Osteocyte (in vitro differentiated cells): Measurements from ENCODE around the gene FLAD1. TPM values are rescaled to one million over a fixed set of nuclear protein-coding genes. Genes with fewer than 3 reads are reported as not detected.

ENCODE experiments used
- DNase-seq: peaks from one replicate; pipeline ENCODE4 v3.0.0; 2021; ENCODE audit warnings: mixed read lengths; ENCODE audit not compliant: unreplicated experiment; ENCODE audit errors: extremely low spot score
- H3K27ac Mint-ChIP-seq: one replicate; pipeline ENCODE4 v1.8.0; 2021; ENCODE audit warnings: mild to moderate bottlenecking, mixed read lengths; ENCODE audit not compliant: unreplicated experiment
- H3K27me3 Mint-ChIP-seq: one replicate; pipeline ENCODE4 v1.8.0; 2021; ENCODE audit warnings: mixed read lengths; ENCODE audit not compliant: unreplicated experiment
- H3K36me3 Mint-ChIP-seq: one replicate; pipeline ENCODE4 v1.8.0; 2021; ENCODE audit warnings: mixed read lengths; ENCODE audit not compliant: unreplicated experiment
- H3K4me1 Mint-ChIP-seq: one replicate; pipeline ENCODE4 v1.8.0; 2021; ENCODE audit warnings: mixed read lengths; ENCODE audit not compliant: unreplicated experiment
- H3K4me3 Mint-ChIP-seq: one replicate; pipeline ENCODE4 v1.8.0; 2021; ENCODE audit warnings: mild to moderate bottlenecking, moderate library complexity, mixed read lengths; ENCODE audit not compliant: unreplicated experiment
- H3K9me3 Mint-ChIP-seq: one replicate; pipeline ENCODE4 v1.8.0; 2021; ENCODE audit warnings: mixed read lengths; ENCODE audit not compliant: unreplicated experiment
- CTCF ChIP-seq: fragments of 200-600 bp; sonication (generic); IDR thresholded peaks from 2 replicates; pipeline ENCODE4 v1.5.0; 2021; ENCODE audit warnings: antibody characterized with exemption, mild to moderate bottlenecking, moderate library complexity
- total RNA-seq: library from RNA; stranded (reverse); gene quantifications from 2 replicates; pipeline ENCODE4 v1.2.1, GENCODE V29; 2021

The FLAD1 gene
- total RNA-seq, 1 donor from 2014 or later, result 31.2 TPM

- H3K4me3 Mint-ChIP-seq, result peak overlapping the region; percentile 94
- DNase-seq, result no peak
Observed at GRCh38 chr1:154999571-155000410, 16.6 kb downstream of the FLAD1 start.

GRCh38 chr1:155000411-155000725, 17.2 kb downstream of the FLAD1 start:
- Mint-ChIP-seq H3K36me3 (no peaks in the 10 kb centered on the region), H3K4me1 (peaks cover 30% of the 10 kb centered on the region), H3K27me3 (no peaks in the 10 kb centered on the region), H3K9me3 (no peaks in the 10 kb centered on the region), H3K27ac (peak overlapping the region; percentile 95), H3K4me3 (peak overlapping the region; percentile 94)
- TF ChIP-seq CTCF, result no peak
- no peak for DNase-seq

More at GRCh38 chr1:154999571-155000410, 16.6 kb downstream of the FLAD1 start:
- Mint-ChIP-seq H3K27ac (peak overlapping the region; percentile 95), H3K9me3 (no peaks in the 10 kb centered on the region), H3K27me3 (no peaks in the 10 kb centered on the region), H3K36me3 (no peaks in the 10 kb centered on the region), H3K4me1 (peaks cover 27% of the 10 kb centered on the region)
- no peak for TF ChIP-seq CTCF

GRCh38 chr1:155000726-155001424, 17.7 kb downstream of the FLAD1 start:
- peak overlapping the region; percentile 94 for H3K4me3 Mint-ChIP-seq

GRCh38 chr1:155001425-155001674, 18.2 kb downstream of the FLAD1 start:
- Mint-ChIP-seq H3K27ac (peak overlapping the region; percentile 95), H3K36me3 (no peaks in the 10 kb centered on the region), H3K27me3 (no peaks in the 10 kb centered on the region), H3K4me3 (peak overlapping the region; percentile 94), H3K9me3 (no peaks in the 10 kb centered on the region), H3K4me1 (peaks cover 31% of the 10 kb centered on the region)
- no peak for TF ChIP-seq CTCF
- DNase-seq, result no peak

More at GRCh38 chr1:155000726-155001424, 17.7 kb downstream of the FLAD1 start:
- H3K9me3 Mint-ChIP-seq, result no peaks in the 10 kb centered on the region
- no peaks in the 10 kb centered on the region for H3K27me3 Mint-ChIP-seq
- TF ChIP-seq CTCF, result no peak
- peaks cover 31% of the 10 kb centered on the region for H3K4me1 Mint-ChIP-seq
- H3K36me3 Mint-ChIP-seq, result no peaks in the 10 kb centered on the region
- peak; percentile 91 for DNase-seq
- peak overlapping the region; percentile 95 for H3K27ac Mint-ChIP-seq
